ENCODE results near the gene APOM.

The APOM gene

DNA sequence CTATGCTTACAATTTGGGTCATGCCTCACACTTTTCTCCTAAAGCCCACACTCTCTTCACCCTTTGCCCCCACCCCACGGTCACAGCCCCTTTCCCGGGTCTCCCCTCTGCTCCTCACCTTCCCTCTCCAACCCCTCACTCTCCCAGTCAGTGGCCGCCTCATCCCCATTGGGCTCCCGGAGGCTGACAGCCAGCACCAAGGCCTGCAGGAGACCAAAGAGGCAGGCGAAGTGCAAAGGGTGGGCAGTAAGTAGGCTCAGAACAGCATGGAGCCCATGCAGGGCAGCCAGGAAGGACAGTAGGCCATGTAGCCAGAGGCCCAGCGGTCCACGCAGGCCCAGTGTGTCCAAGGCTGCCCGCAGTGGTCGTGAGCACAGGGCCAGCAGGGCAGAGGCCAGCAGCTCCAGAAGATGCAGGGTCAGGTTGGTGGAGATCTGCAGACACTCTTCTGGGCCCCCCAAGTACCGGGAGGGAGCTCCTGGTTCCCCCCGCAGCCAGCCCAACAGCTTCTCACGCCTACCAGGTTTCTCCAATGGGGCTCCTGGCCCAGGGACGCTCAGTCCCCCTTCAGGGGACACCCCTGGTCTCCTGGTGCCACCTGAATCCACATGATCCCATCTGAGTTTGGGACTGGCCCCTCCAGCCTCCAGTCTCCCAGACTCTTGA, 3.4 kb downstream of the APOM start:
- no peak for DNase-seq

DNA sequence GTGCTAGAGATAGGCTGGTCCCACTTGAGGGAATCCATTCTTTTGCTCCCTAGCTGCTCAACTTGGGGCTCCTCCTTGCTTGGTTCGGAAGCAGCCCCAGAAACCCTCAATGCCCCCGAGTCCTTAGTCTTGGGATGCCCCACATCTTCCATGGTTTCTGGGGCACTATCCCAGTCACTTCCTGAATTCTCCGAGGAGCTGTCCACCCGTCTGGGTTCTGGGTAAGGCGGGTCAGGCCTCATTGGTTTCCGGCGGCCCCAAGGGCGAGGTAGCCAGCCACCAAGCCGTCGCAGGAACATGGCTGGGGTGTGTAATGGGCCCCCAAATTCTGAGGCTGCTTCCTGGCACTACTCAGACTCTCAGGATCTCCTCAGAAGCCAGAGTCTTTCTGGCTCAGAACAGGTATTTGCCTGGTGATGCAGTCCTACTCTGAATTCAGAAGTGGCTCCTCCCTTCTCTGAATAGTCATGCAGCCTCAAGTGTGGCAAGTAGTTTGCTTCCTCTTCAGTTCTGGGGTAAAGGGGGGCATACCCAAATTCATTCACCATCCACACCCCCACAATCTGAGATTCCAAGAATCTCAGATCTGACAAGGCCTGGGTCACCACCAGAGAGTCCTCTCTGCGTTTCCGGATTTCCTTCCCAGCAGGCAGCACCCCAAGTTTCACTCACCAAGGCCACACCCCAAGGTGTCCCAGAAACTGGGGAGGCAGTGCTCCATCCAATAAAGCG, 4.1 kb downstream of the APOM start:
- DNase-seq: no peak

DNA sequence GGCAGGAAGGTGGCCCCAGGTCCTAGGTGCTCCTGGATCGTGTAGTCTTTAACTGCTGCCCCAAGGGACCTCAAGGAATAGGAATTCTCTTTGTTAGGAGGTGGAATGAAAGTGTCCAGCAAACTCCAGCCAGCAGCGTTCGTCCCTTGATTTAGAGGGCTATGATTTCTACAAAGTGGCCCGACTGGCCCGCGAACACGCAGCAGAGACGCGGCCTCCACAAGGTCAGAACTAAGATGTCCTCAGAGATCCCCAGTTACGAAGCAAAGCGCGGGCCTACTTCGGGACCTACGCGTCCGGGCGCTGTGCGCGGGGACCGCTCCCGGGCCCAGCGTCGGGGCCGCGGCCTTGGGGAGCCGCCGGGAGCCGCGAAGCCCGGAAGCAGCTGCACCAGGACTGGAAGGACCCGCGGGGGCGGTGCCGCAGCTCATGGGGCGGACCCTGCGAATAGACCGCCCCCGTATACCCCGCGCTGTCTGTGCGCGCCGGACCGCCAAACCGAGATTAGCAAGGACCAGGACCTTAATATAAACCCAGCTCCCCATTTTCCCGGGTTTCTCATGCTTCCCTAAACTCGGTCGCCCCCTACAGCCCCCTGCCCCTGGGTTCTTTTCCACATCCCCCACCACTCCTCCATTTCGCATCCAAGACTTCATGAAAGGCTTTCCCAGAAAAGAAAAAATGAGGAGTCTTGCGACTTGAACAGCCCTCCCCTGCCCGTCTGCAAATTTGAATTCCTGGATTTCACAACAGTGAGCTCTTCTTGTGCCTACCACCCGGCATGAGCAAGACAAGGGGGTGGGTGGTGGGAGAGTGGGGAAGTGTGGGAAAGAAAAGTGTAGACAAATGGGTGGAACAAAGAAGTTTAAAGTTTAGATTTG, 4.9 kb downstream of the APOM start, which contains the start of gene C6orf47:
TSS of gene C6orf47 (minus strand) at position 398 of the 881 bp plus-strand sequence. CDS start 831 bp downstream, outside the sequence.
- peak; percentile 93 for DNase-seq

DNA sequence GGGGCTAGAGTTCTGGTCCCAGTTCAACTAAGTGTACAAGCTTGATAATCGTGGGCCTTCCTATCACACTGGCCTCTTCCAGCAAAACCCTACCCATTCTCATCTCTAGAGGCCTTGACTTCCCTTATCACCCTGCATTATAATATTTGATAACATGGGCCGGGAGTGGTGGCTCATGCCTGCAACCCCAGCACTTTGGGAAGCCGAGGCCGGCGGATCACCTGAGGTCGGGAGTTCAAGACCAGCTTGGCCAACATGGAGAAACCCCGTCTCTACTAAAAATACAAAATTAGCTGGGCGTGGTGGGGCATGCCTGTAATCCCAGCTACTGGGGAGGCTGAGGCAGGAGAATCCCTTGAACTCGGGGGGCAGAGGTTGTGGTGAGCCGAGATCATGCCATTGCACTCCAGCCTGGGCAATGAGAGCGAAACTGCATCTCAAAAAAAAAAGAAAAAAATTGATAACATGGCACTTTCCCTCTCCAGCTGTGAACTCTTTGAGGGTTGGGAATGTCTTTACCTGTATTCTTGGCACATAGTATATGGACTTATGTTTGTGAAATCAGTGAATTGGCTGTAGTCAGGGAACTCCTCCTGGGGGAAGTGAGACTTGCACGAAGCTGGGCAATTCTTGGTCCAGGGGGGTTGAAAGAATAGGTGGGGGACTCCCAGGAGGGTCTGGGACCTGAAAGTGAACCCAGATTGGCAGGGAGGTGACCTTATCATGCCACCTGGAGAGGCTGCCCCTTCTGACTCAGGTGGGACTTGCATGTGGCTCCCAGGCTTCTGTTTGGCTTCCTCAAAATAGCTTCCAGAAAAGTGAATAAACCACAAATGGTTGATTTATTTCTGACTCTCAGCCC, 5.8 kb downstream of the APOM start:
- no peak for DNase-seq

DNA sequence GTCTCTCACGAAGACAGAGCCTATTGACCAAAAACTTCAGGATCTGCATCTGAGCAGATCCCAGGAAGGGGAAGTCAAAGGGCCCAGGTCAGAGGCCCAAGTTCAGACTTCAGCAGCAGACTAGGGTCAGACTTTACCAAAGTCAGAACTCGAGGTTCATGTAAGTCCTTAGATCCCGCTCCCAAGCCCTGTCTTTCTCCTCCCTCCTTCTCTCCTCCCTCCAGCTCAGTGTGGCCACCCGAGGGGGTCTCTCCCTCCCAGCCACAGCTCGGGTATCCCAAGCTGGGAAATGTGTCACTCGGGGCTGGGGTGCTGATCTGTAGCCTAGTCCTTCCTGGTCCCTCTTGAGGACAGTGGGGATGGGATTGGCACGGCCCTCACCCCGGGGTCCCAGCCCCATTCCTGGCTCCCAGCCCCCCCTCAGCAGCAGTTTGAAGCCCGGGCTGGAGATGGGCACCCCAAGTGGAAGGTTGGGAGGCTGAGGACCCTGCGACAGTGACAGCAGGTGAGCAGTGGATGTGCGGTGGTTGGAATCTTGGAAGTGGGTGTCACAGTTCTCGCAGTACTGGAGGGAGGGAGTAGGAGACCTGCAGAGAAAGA, 6.5 kb downstream of the APOM start:
- DNase-seq: no peak

DNA sequence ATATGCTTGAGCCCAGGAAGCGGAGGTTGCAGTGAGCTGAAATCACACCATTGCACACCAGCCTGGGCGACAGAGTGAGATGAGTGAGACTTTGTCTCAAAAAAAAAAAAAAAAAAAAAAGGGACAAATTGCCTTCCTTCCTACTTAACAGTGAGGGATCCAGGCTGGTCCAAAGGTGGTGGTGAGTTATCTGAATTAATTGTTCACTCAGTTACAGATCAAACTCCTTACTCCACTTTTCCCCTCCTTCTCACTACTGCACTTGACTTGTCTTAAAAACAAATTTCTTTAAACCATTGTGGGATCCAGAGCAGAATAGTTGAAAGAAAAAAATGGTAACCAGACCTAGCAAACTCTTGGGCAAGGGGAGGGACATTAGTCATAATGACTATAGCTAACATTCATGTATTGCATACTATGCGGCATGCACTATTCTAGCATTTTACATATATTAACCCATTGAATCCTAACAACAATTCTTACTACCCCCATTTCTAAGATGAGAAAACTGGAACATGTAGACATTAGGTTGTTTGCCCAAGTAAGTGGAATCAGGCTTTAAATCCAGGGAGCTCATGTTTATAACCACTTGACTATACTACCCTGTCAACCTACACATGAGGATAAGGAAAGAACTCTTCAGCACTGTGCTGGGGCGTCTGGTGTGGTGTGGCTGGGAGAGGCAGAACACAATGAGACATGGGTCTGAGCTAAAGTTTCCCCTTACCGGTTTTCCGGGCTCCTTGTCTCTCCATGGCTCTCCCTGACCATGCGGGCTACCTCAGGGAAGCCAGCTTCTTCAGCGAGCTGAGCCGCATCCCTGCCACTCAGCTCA, 7.6 kb downstream of the APOM start:
- DNase-seq: no peak

DNA sequence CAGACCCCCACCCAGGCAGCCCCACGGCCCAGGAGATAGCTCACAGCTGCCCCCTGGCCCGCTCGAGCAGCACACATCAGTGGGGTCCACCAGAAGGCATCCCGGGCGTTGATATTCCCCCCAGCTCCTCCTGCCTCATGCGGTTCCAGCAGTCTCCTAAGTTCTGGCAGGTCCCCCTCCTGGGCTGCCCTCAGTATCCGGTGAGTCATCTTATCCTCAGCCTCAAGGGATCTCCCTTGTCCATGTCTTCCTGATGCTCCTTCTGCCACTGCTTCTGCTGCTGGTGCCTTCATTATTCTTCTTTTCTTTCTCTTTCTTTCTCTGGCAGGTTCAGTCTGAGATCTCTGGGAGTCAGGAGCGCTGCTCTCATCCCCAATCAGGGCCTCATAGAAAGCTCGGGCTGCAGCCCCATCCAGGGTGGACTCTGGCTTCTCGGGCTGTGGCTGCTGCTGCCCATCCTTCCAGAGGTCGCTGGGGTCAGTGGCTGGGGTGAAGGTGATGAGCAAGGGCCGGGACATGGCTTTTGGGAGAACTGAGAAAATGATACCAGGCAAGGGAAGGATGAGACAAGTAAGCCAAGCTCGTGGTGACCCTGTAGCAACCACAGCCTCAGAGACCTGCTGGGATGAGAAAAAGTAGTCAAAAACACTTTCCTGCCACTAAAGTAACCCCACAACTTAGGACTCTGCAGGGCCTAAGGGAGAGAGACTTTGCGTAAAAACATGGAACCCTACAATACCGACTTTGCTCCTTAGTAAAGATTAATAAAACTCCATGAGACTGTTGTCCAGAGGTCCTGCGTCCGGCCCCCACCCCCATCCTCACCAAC, 8.5 kb downstream of the APOM start:
- DNase-seq: peak; percentile 61

DNA sequence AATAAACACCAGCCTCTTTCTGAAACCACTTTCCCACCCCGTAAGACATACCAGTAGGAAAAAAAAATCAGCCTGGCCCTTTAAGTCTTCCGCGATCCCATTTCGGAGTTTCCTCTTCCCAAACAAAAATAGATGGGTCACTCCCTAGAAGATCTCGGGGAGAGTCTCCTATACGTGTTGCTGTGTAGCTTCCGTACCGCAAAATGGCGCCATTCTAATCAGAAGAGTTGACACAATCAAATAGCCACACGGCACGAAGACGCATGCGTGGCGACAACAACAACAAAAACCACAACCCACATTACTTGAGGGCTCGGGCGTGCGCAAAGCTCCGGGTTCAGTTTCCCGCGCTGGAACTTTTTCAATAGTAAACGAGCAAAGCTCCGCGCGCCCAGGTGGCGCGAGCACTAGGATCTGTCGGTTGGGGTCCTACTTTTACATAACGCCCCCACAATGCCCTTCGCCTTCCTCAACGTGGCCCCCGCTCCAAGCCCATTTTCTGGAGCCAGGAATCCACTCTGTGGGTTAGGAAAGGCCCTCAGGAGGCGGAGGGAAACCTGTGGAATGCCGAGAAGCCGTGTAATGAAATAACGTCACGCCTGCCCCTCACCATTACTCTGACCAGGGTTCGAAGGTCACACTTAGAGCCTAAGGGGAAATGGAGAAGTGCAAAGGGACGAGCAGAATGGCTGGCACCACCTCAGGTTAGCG, 9.3 kb downstream of the APOM start, which contains the start of gene GPANK1:
TSS of gene GPANK1 (minus strand) at position 208 of the 711 bp plus-strand sequence. CDS start 519 bp downstream, outside the sequence.
- peak; percentile 96 for DNase-seq

DNA sequence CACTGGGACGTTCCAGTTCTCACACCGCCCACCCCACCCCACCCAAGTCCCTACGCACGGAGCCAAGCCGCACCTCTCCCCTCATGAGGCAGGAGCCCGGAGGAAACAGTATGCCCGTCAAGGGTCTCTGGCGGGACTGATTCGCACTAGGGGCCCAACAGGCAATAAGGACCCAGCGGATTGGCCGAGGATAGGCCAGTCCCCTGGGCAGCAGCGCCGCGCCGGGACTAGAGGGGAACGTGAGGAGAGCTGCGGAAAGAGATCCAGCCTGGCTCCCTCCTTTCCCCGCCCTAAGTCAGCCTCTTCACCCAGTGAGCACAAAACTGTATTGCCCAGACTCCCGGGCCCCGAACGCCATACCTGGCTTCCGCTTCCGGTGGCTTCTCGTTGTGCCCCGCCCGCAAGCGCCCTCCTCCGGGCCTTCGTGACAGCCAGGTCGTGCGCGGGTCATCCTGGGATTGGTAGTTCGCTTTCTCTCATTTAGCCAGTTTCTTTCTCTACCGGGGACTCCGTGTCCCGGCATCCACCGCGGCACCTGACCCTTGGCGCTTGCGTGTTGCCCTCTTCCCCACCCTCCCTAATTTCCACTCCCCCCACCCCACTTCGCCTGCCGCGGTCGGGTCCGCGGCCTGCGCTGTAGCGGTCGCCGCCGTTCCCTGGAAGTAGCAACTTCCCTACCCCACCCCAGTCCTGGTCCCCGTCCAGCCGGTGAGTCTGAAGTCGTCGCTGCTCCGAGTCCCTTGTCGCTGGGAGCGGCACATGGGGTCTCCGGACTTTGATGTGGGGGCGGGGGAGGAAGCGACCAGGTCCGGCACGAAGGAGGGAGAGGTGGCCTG, 10.0 kb downstream of the APOM start, which contains the start of gene CSNK2B:
TSS of gene CSNK2B (plus strand) at position 580 of the 836 bp plus-strand sequence. CDS start 752 bp downstream, outside the sequence.
- DNase-seq: peak; percentile 99

DNA sequence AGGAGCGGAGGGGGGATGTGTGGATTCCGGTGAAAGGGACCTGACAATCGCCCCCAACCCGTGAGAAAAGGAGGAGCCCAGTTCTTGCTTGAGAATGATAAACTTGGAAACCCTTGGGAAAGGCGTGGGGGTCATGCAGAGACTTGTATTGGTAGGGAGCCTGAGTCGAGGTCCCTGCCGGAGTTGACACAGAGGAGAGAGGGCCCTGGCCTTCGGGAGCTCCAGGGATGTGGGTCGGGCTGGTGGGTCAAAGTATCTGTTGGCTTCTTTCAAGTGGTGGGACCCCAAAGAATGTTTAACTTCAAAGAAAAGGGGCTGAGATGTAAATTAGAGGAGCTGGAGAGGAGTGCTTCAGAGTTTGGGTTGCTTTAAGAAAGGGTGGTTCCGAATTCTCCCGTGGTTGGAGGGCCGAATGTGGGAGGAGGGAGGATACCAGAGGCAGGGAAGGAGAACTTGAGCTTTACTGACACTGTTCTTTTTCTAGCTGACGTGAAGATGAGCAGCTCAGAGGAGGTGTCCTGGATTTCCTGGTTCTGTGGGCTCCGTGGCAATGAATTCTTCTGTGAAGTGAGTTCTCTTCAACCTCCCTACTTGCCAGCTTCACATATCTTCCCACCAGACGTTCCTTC, 10.8 kb downstream of the APOM start:
- DNase-seq: no peak

DNA sequence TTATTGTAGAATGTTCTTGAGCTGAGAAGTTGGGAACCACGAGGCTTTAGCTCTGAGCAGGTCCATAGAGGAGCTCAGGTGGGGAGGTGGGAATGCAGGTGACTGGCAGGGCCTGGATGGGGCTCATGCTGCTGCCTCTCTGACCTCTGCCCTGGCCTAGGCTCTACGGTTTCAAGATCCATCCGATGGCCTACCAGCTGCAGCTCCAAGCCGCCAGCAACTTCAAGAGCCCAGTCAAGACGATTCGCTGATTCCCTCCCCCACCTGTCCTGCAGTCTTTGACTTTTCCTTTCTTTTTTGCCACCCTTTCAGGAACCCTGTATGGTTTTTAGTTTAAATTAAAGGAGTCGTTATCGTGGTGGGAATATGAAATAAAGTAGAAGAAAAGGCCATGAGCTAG, 14.0 kb downstream of the APOM start, which contains the start of gene LY6G5B:
TSS of gene LY6G5B (plus strand) at position 301 of the 400 bp plus-strand sequence. CDS start 975 bp downstream, outside the sequence.
- no peak for DNase-seq

DNA sequence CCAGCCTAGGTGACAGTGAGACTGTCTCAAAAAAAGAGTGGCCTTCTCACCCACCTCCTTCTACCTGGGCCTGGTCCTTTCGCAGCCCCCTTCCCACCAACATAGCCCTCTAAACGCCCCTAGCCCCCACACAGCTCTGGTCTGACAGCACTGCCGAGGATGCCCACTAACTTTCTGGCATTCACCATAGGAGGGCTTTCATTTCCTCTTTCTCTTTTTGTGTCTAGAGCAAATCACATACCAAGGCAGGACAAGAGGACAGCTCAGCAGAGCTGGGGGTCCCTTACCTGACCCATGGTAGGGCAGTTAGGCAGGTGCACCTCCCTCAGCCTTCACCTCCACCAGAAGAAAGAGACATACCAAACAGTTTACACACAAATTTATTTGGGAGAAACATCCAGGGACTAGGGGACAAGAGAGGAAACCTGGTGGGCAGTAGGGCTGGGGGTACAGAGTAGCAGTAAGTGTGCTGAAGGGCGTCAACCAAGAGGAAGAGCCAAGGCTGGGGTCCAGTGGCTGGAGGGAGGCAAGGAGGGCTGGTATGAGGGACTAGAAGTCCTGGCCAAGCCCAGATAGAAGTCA, 20.7 kb downstream of the APOM start:
- no peak for DNase-seq

DNA sequence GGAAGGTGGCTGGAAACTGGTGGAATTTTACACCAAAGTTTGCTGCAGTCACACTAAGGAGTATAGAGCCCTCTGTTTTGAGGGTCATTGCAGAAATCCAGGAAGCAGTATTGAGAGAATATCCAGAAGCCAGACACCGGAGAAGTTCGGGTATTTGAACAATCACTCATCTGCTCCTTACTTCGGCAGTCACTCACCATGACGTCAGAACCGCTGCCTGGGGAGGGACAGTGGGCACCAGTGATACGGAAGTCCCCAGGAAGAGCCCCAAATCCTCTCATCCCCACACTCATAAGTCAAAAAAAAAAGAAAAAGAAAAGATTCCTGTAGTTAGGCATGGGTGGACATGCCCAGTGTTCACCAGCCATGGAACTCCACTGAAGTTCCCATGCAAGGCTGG, 21.2 kb downstream of the APOM start:
- DNase-seq: no peak

DNA sequence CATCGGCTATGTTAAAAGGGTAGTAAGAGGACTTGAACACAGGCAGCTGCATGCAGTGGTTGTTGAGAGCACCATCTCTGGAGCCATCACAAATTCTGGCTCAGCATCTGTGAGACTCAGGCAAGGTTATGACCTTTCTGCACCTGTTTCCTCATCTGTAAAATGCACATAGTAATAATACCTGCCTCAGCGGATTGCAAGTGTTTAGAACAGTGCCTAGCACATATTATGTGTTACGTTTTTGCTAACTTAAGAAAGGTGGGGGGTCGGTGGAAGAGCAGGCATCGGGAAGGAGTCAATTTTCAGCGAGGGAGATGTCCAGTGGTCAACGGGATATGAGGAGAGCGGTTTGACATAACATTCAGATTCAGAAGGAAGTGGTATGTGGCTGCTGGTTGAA, 22.3 kb downstream of the APOM start:
- no peak for DNase-seq

DNA sequence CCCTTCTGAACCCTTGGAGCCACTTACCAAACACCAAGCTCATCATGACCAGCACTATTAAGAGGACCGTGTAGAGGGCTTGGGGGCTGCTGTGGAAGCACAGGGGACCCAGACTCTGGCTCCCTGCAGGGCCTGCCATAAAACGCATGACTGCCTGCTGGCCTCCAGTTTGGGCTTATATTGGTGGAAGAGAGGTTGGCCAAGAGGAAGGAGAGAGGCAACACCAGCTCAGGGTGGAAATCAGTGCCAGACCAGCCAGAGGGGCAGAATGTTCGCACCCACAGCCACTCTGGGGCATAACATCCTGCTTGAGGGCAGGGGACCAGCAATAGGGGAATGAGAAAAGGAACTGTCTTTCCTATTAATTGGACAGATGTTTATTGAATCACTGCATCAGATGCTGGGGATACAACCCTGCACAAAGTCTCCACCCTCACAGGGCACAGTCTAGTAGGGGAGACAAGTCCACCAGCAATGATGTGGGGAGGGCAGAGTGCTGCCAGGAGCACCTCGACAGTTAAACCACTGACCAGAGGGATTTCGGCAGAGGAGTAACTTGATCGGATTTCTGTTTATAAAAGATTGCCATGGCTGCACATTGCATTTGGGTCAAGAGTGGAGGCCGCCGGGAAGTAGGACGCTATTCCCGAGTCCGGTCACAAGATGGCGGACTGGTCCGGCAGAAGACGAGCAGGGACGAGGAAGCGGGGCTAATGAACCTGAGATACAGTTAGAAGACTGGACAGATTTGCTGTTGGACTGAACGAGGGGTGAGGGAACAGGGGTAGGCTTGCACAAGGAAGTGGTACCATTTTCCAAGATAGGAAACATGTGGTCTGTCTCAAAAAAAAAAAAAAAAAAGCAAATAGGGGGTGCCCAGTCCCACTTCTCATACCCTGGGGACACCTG, 24.8 kb downstream of the APOM start, which contains the start of gene LY6G5C:
TSS of gene LY6G5C (minus strand) at position 842 of the 909 bp plus-strand sequence. CDS start at position 148, 694 bp downstream.
- DNase-seq: peak; percentile 88

DNA sequence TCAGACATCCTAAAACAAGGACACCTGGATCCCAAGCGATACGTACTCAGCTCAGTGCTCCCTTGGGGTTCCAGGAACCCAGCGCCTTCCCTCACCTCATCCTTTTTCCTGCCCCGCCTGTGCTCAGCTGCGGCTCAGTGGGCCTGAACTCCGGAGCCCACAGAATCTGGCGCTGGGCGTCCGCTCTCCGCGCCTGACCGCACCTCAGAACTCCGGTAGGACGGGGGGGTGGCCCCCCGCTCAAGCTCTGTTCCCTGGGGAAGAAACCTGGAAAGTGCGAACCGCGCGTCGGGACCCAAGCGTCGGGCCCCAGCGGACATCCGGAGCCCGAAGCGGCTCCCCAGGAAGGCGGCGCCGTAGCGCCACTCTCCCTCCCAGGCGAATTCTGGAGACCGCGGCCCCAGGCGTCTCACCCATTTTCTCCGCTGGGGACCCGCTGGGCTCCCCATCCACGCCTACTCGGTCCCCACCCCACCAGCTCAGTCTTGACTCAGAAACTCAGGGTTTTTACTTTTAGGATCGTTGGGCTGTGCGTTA, 25.5 kb downstream of the APOM start:
- DNase-seq: no peak
